Fibroblast of villous mesenchyme (primary cell): Measurements from ENCODE around the gene ACSL1. TPM values are rescaled to one million over a fixed set of nuclear protein-coding genes. Genes with fewer than 3 reads are reported as not detected.
A peak's percentile ranks its signal among the peaks of the same experiment; 100 is the strongest.

ENCODE experiments used
- DNase-seq: peaks from one replicate; pipeline ENCODE4 v3.0.0-alpha.2; 2010; ENCODE audit warnings: low read depth
- H3K4me3 ChIP-seq: 2 replicates; pipeline ENCODE4 v1.5.1; 2011; ENCODE audit warnings: low read depth, mild to moderate bottlenecking, low read length
- total RNA-seq: library from RNA; depleted of rRNA; stranded (reverse); fragments of >200 nt; gene quantifications from 2 replicates; pipeline ENCODE4 v1.2.3, GENCODE V29; 2012
- TF ChIP-seq, protein P1 (sequence below): IDR thresholded peaks from 2 replicates; pipeline ENCODE4 v1.5.1; 2012; ENCODE audit warnings: low read depth, mild to moderate bottlenecking, low read length; ENCODE audit not compliant: insufficient read depth

Gene ACSL1
- total RNA-seq, 1 donor: 32.4 TPM

DNA sequence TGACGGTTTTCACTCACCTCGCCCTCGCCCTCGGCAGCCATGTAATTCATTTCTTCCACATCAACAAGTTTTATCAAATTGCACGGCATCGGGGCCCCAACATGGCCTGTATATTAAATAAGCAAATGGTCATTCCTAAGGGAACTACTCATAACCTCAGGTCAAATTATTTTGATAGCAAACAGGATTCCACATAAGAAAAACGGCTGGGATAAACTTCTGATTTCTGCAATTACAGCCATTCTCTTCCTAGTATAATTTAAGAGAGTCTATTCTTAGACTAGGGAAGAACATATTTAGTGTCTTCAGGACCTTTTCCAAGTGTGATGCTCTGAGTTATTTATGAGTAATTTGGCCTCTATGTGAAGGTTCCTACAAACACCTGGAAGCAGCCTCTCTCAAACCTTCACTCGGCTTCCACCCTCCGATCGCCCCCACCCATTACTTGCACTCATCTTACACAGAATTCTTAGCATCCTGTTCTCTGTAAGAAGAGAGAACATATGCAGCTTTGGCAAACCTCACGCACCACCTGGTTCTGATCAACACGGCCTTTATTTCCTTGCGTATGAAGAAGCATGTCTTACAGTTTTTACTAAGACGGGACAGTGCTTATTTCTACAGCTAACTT, 62.5 kb downstream of the ACSL1 start:
- TF ChIP-seq, protein P1, sequence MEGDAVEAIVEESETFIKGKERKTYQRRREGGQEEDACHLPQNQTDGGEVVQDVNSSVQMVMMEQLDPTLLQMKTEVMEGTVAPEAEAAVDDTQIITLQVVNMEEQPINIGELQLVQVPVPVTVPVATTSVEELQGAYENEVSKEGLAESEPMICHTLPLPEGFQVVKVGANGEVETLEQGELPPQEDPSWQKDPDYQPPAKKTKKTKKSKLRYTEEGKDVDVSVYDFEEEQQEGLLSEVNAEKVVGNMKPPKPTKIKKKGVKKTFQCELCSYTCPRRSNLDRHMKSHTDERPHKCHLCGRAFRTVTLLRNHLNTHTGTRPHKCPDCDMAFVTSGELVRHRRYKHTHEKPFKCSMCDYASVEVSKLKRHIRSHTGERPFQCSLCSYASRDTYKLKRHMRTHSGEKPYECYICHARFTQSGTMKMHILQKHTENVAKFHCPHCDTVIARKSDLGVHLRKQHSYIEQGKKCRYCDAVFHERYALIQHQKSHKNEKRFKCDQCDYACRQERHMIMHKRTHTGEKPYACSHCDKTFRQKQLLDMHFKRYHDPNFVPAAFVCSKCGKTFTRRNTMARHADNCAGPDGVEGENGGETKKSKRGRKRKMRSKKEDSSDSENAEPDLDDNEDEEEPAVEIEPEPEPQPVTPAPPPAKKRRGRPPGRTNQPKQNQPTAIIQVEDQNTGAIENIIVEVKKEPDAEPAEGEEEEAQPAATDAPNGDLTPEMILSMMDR: no peak
- peak; percentile 71 for DNase-seq
- H3K4me3 ChIP-seq: no peak overlapping the region

- TF ChIP-seq, protein P1: no peak
- H3K4me3 ChIP-seq: no peak overlapping the region
- DNase-seq: no peak
Measured at GRCh38 chr4:184762100-184762499, 63.7 kb downstream of the ACSL1 start.

DNA sequence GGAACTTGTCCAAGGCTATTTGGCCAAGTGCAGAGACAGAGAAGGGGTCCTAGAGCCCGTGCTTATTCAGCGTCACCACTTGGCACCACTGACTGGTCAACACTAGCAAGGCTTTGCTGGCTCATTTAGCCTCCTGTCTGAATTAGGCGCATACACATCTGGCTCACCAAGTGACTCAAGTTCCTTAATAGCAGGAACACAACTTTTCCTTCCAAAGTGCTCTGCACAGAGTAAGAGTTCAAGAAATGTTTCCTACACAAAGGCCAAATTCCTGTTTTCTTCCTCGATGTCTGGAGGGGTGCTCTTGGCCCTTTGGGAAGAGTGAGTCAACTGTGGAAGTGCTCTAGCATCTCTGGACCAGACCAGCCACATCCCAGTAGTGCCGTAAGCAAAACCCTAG, 65.1 kb downstream of the ACSL1 start:
- TF ChIP-seq, protein P1: no peak
- DNase-seq: no peak

GRCh38 chr4:184757810-184758209, 68.0 kb downstream of the ACSL1 start:
- H3K4me3 ChIP-seq: no peak overlapping the region
- TF ChIP-seq, protein P1: no peak
- DNase-seq: peak; percentile 55

More for the DNA sequence above, 65.1 kb downstream of the ACSL1 start:
- no peak overlapping the region for H3K4me3 ChIP-seq

GRCh38 chr4:184756399-184756798, 69.4 kb downstream of the ACSL1 start:
- H3K4me3 ChIP-seq: no peak overlapping the region
- DNase-seq: peak; percentile 92
- TF ChIP-seq, protein P1: no peak

GRCh38 chr4:184755278-184755677, 70.5 kb downstream of the ACSL1 start:
- peak; percentile 70 for DNase-seq
- TF ChIP-seq, protein P1: no peak
- no peak overlapping the region for H3K4me3 ChIP-seq
